ENCODE results near the gene ATP11A. TPM values are rescaled to one million over a fixed set of nuclear protein-coding genes. Genes with fewer than 3 reads are reported as not detected.

The ATP11A gene
- total RNA-seq, 1 donor from 2014 or later, result 191 TPM

DNA sequence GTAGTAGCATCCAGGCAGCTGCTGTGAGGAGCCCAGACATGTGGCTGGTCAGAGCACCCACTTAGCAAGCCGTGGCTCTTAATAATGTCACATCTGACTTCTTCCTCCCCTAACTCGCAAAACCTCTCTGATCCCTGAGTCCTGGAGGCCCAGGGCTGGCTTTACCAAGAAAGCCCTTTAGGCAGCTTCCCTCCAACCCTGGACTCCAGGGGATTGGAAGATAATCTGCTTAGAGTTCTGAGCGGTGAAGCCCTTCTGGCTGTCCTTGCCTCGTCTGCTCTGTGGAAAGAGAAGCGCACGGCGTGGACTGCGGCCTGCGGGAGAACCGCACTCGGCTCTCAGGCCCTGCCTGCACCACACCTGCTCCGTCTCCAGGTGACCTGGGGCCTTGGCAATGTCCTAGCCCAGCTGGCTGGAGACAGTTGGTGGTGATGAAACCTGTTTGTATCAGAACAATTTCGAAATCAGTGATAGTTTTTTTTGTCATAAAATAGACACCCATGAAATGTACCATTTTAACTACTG is 214.7 kb downstream of the ATP11A start:
- no peak for DNase-seq (ENCODE audit: low spot score)

DNA sequence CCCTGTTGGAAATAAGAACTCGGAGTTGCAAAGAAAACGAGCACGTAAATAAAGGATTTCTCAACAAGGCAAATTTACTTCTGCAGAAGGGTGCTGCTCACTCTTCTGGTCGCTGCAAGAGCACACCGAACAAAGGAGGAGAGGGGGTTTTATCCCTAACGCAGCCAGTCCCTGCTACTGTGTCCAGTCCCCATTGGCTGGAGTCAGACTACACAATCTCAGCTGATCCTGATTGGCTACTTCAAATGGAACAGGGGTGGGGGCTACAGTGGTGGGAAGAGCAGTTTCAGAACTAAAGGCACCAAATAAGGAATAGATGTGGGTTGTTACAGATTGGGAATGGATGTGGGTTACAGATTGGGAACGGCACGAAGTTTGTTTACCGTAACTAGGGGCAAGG is 215.2 kb downstream of the ATP11A start:
- DNase-seq (ENCODE audit: low spot score), result no peak

DNA sequence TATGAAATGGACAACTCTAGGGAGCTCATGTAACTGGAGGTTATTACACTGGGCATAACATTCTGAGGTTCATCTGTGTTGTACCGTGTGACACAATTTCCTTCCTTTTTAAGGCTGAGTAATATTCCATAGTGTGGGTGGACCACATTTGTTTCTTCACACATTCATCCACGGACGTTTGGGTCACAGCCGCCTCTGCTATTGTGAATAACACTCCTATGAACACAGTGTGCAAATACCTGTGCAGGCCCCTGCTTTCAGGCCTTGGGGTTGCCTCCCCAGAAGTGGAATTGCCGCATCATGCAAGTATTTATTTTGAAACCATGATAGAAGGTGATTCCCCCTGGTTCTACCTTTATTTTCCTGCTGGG is 215.8 kb downstream of the ATP11A start:
- no peak for DNase-seq (ENCODE audit: low spot score)

DNA sequence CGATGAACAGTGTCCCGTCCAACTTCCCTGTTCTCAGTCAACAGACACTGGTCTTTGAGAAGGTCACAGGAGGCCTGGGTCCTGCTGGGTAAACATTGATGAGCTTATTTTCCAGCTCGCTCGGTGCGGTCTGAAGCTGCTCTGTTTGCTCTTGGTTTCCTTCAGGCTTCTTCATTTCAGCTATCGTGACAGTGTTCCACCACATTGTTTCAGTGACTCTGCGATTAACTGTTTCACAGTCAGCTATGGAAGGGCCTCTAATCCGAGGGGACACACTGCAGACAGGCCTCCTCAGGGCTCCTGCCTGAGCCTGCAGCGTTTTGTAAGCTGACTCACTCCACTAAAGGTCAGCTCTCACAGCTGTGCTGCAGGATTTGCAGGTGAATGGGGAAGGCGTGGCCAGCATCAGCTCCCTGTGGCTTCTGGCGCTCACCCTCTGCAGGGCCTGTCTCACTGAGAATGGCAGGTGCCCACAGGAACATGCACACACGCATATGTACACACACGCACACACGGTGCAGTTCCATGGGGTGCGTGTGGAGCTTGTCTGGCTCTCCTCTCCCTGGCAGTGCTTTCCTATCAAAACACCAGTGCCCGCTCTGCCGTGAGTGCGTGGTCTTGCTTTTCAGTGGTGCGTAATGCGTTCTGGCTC is 216.3 kb downstream of the ATP11A start:
- DNase-seq (ENCODE audit: low spot score), result peak; percentile 58

DNA sequence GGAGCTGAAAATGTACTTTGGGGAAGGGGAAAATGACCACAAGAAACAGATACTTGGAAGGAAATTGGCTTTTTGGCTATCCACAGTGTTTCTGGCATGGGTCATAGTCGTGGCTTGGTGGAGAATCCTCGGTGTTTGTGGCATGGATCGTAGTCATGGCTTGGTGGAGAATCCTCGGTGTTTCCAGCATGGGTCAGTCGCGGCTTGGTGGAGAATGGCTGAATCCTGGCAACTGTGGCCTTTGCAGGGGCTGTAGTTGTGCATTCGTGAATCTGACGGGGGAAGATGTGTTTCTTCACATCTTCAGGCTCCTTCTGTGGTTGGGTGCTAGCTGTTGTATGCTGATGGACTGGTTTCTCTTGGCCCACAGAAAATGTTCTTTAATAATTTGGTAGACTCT is 217.4 kb downstream of the ATP11A start:
- no peak for DNase-seq (ENCODE audit: low spot score)

DNA sequence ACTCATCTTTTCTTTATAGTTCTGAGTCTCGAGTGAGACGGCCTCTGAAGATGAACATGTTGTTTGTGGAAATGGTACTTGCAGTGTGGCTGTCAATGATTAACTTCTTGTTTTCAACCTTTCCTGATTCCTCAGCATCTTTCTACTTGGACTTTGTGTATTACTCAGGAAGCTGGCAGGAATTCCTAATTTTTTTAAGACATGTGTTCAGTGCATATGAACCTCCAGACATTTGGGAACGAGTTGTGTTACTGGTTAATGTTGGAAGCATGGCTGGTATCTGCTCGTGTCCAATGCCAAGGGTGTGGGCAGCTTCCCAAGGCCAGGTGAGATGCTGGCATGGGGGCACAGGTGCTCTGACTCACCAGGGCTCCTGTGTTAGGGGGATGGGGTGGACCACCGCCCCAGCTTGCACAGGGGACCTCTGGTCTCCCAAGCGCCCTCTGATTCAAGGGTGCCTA is 218.1 kb downstream of the ATP11A start:
- DNase-seq (ENCODE audit: low spot score), result peak; percentile 63

DNA sequence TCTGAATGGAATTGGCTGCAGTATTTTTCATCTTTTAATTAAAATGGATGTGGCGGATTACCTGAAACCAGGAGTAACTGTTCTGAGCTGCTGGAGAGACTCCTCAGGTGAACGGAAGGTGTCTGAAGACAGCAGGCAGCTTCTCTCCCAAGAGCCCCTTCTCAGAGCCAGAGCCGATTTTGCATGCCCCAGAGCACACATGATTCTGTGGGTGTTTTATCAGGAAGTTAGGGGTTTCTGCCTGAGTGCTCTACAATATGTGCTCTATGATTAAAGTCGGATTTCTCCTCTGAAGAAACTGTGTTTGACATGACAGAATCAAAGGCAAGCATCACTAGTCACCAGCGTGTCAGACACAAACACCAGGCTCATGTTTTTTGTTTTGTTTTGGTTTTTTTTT is 218.5 kb downstream of the ATP11A start:
- DNase-seq (ENCODE audit: low spot score), result no peak

DNA sequence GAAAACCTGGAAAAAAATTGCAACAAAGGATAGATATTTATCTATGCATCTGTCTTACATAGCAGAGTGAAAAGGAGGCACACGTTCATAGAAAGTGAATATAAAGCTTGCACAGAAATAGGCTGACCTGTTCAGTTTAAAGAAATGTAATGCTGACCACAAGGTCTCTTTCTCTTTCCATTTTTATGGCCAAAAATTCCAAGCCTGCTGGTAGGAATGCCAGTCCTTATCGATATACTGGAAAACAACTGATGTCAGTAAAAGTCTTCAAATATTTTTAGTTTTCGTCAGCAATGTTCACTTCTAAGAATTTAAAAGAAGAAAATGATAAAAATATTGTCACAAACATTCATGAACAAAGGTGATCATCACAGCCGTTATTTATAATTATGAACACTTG is 220.2 kb downstream of the ATP11A start:
- DNase-seq (ENCODE audit: low spot score), result no peak

DNA sequence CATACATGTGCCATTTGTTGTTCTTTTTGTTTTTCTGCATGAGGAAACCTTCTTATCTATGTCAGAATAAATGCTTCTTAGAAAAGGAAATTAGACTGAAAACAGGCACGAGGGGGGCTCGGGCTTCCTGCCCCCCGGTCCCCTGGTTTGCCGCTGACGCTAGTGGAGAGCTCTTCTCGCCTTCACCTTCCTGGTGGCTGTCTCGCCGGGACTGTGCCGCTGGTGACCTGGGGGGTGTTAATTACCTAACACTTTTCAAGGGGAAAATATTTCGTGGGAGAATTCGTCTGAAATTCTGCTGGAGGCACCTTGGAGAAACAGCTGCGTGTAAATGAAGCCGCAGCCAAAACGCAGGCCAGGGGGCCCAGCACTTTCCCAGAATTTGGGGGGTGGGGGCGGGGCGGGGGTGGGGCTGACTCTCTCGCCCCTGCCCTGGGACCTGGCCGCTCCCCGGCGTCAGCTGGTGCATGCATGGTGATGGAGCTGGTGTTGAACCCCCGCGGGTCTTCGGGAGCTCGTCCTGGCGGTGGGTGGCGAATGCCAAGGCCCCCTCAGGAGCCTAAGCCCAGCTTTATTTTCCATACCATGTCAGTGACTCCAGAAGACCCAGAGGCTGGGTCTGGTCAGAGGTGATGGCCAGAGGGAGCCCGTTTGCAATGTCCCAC is 220.9 kb downstream of the ATP11A start:
- no peak for DNase-seq (ENCODE audit: low spot score)

DNA sequence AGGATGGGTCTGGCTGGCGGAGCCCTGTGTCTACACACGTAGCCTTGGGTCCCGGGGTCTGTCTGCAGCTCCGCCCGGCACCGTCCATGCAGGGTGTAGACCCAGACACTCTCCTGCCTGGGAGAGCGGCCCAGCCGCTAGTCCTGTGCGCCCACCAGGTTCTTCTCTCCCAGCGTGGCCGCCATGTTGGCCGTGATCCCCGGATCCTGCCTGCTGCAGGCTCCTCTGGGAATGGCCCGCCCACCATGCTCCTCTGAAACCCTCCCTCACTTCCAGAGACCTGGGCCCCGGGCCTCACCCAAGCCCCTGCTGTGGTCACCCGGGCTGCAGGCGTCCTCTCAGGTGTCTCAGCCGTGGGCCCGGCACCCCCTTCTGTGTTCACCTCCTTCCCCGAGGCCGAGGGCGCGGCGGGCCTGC is 221.5 kb downstream of the ATP11A start:
- DNase-seq (ENCODE audit: low spot score), result no peak

DNA sequence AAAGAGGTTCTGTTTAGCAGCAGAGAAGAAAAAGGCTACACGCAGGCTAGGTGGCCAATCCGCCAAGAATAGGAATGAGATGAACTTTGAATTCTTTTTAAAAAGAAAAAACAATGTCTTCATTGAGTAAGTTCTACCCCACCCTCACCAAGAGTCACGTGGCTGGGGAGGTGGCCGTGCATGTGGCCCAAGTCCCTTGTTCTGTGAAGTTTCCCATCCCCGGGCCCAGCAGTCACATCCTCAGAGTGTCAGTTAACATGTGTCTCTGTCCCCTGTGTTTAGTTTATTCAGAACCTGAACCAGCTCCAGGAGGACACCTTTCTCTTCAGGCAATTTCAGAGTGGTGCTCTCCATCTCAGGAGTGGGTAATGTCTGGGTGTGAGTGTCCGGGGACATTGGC is 222.0 kb downstream of the ATP11A start:
- DNase-seq (ENCODE audit: low spot score), result no peak

DNA sequence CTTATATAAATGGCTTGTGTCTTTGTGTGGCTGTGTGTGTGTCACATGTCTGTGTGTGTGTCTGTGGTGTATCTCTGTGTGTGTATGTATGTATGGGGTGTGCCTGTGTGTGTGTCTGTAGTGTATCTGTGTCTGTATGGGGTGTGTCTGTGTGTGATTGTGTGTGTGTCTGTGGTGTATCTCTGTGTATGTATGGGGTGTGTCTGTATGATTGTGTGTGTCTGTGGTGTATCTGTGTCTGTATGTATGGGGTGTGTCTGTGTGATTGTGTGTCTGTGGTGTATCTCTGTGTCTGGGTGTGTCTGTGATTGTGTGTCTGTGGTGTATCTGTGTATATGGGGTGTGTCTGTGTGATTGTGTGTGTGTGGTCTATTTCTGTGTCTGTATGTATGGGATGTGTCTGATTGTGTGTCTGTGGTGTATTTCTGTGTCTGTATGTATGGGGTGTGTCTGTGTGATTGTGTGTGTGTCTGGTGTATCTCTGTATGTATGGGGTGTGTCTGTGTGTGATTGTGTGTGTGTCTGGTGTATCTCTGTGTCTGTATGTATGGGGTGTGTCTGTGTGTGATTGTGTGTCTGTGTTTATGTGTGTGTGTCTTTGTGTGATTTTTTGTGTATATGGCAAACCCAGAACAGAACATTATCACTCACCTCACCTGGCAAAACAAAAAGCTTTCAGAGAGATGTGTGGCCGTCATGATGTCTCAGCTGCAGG is 223.0 kb downstream of the ATP11A start:
- DNase-seq (ENCODE audit: low spot score), result no peak

DNA sequence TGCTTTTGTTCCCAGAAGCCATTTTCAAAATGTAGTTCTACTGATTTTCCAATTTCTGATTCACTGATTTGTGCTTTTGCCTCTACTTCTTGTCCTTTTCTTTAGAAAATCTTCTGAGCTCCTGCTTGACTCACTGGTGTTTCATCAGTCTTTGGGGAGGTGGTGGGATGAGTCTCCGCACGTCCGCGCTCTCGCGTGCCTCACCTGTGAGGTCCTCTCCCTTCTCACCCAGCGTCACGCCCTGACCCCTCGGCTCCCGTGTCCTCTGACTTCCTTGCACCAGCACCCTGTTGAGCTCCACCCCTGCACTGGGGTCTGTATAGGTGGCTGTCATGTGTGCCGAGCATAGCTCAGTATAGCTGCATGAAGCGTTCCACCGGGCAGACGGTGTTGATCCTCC is 226.5 kb downstream of the ATP11A start:
- no peak for DNase-seq (ENCODE audit: low spot score)

DNA sequence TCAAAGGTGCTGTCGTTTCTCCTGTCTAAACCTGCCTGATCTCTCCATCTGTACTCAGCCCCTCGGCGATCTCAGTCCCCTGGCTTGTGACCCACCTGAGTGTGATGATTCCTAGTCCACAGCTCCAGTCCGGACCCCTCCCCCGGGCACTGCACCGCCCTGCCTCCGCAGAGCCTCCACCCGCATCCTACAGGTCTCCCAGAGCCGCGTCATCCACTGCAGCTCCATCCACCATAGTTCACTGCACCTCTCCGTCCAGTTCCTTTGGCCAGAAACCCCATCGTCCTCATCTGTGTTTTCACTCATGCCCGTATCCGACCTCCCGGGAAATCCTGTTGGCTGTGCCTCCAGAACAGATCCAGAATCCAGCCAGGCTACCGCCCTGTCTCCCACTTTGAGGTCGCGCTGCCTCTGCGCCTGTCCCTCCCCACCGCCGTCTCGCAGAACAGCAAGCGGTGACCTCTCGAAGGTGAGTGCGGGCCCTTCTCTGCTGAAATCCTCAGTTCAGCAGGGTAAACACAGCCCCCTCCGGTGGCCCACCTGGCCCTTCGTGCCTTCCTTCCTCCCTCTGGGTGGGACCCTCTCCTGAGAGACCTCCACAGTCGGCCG is 227.3 kb downstream of the ATP11A start:
- DNase-seq (ENCODE audit: low spot score), result no peak

DNA sequence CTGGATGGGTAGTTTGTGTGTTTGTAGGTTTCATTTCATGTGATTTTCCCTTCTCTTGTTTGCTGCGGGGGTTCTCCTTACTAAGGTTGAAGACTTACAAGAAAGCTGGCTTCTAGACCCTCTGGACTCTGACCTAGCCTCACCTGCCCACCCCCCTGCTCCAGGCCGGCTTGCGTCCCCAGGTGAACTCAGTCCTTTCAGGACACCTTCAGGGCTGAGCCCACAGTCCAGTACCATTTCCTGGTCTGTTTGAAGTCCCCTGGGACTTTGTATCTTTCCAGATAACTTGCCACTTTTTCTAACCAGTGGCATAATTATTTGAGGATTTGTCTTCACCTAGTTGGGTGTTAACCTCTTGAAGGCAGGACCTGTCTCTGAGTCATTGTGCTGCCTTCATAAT is 227.9 kb downstream of the ATP11A start:
- no peak for DNase-seq (ENCODE audit: low spot score)

DNA sequence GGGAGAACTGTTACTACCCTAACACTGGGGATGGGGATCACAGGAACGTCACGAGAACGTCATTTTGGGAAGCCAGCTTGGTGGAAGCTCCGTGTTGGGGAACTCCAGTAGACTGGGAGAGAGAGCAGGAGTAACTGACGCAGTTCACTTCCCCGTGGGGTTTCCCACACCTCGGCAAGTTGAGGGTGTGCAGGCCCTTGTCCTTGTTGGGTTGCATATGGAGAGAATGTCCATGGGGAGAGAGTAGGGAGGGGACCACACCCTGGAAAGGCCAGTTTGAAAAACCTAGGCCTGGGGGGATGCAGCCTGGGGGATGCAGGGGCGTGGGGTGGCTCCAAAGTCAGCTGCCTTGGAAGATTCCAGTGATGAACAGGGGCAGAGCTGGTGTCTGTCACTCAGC is 228.4 kb downstream of the ATP11A start:
- DNase-seq (ENCODE audit: low spot score), result no peak

DNA sequence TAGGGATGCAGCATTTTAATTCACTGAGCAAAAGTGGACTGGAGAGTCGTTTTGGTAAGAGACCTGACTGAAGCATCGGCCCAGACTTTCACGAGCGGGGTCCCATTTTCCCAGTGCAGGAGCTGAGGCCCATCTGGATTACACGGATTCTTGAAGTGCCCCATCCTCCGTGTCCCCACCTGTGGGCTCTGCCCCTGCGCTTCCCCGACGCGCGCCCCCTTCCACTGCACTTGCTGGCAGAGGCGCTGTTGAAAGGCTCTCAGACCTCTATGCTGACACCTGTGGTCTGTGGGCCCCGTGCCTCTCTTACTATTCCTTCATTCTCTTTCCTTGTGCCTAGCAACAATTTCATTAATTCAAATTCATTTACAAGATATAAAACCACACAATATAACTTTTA is 228.9 kb downstream of the ATP11A start:
- DNase-seq (ENCODE audit: low spot score), result no peak

DNA sequence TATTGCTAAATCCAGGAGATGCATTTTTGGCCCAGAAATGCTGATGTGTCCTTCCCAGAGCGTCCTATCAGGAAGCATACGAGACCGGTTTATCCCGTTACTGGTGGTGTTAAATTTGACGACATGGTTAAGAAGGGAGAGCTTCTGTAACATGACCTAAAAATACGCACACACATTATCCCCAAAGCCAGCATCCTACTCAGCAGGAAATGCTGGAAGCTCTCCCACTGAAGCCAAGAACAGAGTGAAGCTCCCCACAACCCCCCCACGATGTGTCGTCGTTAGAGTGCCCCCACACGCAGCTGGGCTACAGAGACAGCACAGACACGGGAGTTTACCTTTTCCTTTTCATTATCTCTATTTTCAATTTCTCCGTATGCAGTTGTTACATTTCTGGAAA is 234.1 kb downstream of the ATP11A start:
- no peak for DNase-seq (ENCODE audit: low spot score)

DNA sequence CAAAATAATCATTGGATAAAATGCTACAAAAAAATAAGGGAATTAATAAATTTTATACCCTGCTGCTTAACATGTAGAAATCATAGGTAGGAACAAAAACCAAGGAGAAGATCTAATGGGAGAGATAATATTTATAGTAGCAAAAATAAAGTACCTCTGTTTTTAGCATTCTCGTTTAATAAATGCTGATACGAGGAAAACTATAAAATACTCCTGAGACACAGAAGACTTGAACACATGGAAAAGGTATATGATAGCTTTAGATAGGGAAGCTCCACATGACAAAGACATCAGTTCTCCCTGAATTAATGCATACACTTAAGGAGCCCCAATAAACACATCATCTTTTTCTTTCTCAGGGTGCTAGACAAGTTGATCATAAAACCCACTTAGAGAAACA is 234.5 kb downstream of the ATP11A start:
- no peak for DNase-seq (ENCODE audit: low spot score)

DNA sequence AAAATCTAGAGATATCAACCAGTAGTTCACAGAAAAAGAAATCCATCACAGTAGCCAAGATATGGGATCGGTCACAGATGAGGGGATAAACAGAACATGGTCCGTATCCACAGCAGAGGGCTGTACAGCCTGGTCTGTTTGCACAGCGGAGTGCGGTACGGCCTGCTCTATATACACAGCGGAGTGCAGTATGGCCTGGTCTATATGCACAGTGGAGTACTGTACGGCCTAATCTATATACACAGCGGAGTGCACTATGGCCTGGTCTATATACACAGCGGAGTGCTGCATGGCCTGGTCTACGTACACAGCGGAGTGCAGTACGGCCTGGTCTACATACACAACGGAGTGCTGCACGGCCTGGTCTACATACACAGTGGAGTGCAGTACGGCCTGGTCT is 236.2 kb downstream of the ATP11A start:
- DNase-seq (ENCODE audit: low spot score), result no peak

DNA sequence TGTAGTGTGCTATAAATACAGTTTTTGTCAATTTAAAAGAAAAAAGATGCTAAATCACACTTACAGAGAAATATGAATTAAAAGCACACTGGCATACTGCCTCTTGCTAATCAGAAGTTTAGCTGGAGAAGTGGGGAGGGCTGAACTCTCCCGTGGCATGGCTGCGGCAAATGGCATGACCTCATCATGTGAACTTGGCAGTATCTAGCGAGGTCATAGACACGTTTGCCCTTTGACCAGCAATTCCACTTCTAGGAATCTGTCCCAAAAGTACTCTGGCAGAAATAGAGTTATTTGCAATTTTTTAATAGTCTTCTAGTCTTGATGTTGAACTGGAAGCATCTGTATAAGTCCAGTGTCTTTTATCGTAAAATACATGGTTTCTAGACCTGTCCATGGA is 237.2 kb downstream of the ATP11A start:
- DNase-seq (ENCODE audit: low spot score), result no peak
